ENCODE data around the gene GLP1R. TPM values are rescaled to one million over a fixed set of nuclear protein-coding genes. Genes with fewer than 3 reads are reported as not detected.

GLP1R gene
- total and polyA plus RNA-seq, 2 of the 13 experiments (the other 11 are each of a cell fraction or from before 2014, with no cell fraction given), result not detected

- peaks cover 1 to 16% of the 10 kb centered on the region in 2 experiments; a peak in 3 of 5 replicates for H3K27me3 ChIP-seq (ENCODE audit: control insufficient read depth in 1 of 2, insufficient read depth in 2 of 2, low read length in 2 of 2)
- in situ Hi-C loops (cut with HindIII; ENCODE audit: extremely low pct_ligation_motif_present, low pct_unique_long_range_greater_than_20kb), result no loop called here
Measured at GRCh38 chr6:39059496-39060310, 11.1 kb downstream of the GLP1R start.

More at GRCh38 chr6:39059496-39060310, 11.1 kb downstream of the GLP1R start:
- Histone ChIP-seq H3K36me3 (replicated peaks in 1 of 2; ENCODE audit: control insufficient read depth in 1 of 2, insufficient read depth in 2 of 2, low read length in 2 of 2) (no peaks in the 10 kb centered on the region), H2AFZ (ENCODE audit: low read length) (no peak overlapping the region), H3K4me2 (ENCODE audit: low read depth, low read length) (no peak overlapping the region), H3K9ac (ENCODE audit: insufficient read depth, low read depth, low read length) (no peak overlapping the region), H3K4me3 (replicated peaks in 1 of 3; ENCODE audit: insufficient read depth in 1 of 3, low read depth in 2 of 3, low read length in 3 of 3) (no peak overlapping the region), H4K20me1 (ENCODE audit: insufficient read depth, low read length) (no peaks in the 10 kb centered on the region), H3K4me1 (ENCODE audit: insufficient read depth, low read length) (no peaks in the 10 kb centered on the region), H3K27ac (ENCODE audit: extremely low read length, insufficient read depth, low read length) (no peak overlapping the region), H3K9me3 (ENCODE audit: low read length) (no peaks in the 10 kb centered on the region), H3K79me2 (ENCODE audit: insufficient read depth, low read length) (no peaks in the 10 kb centered on the region)
- DNase-seq (ENCODE audit: low spot score) (no peak), ATAC-seq (no peak), FAIRE-seq (no peak)
- WGBS (ENCODE audit: low lambda C conversion rate), result 11% methylated on average over 14 of the region's 14 CpGs
- BruUV-seq (replicated peaks), result no TSS peak
- TF ChIP-seq ZC3H13 (CRISPR knock-in tag; IDR thresholded peaks at IDR 0.05), result no peak
- no peak for TF ChIP-seq NRL (CRISPR knock-in tag; IDR thresholded peaks at IDR 0.05; ENCODE audit: borderline replicate concordance)
- TF ChIP-seq ZNF737 (CRISPR knock-in tag; IDR thresholded peaks at IDR 0.05; ENCODE audit: borderline replicate concordance), result no peak
- no peak for TF ChIP-seq DDIT3 (CRISPR knock-in tag; IDR thresholded peaks at IDR 0.05)
- TF ChIP-seq MLLT10 (CRISPR knock-in tag; IDR thresholded peaks at IDR 0.05), result no peak
- no peak for TF ChIP-seq ZNF510 (CRISPR knock-in tag; IDR thresholded peaks at IDR 0.05; ENCODE audit: low read depth)
- no peak for TF ChIP-seq PREB (CRISPR knock-in tag; IDR thresholded peaks at IDR 0.05)
- TF ChIP-seq ZNF484 (CRISPR knock-in tag; IDR thresholded peaks at IDR 0.05; ENCODE audit: borderline replicate concordance, low read depth), result no peak
- no peak for TF ChIP-seq KMT2B (CRISPR knock-in tag; IDR thresholded peaks at IDR 0.05)
- intact Hi-C loops (cut with micrococcal nuclease; ENCODE audit: unreplicated experiment), result no loop called here
- ChIA-PET POLR2A (no interaction called here), CTCF (ENCODE audit: low intra/inter-chr PET ratio, low total read pairs) (no interaction called here)
